HPDE6-E6E7 (cell line): ENCODE data around the gene MPZL3.

Experiments
- DNase-seq: peaks from one replicate; pipeline ENCODE4 v3.0.0; 2011; ENCODE audit warnings: missing footprints; ENCODE audit errors: extremely low spot score

MPZL3 gene

GRCh38 chr11:118232659-118233058 lies 19.5 kb downstream of the MPZL3 start:
- DNase-seq, result no peak

GRCh38 chr11:118231461-118231860 lies 20.7 kb downstream of the MPZL3 start:
- DNase-seq, result no peak

GRCh38 chr11:118230088-118230487 lies 22.1 kb downstream of the MPZL3 start:
- DNase-seq, result no peak

- no peak for DNase-seq
Observed at GRCh38 chr11:118229274-118229847, 22.8 kb downstream of the MPZL3 start.

- DNase-seq, result no peak
Observed at GRCh38 chr11:118227865-118228785, 24.0 kb downstream of the MPZL3 start.

- DNase-seq, result no peak
Observed at GRCh38 chr11:118226781-118227180, 25.4 kb downstream of the MPZL3 start.

GRCh38 chr11:118226296-118226695 lies 25.9 kb downstream of the MPZL3 start:
- no peak for DNase-seq

GRCh38 chr11:118224511-118225188 lies 27.5 kb downstream of the MPZL3 start, which contains the start of gene JAML:
Gene JAML, minus strand, starts transcription at chr11:118225011. Its CDS starts 10,145 bp downstream, at chr11:118214866.
- DNase-seq, result no peak

- no peak for DNase-seq
Observed at GRCh38 chr11:118223992-118224391, 28.2 kb downstream of the MPZL3 start.

- DNase-seq, result no peak
Observed at GRCh38 chr11:118223570-118223969, 28.6 kb downstream of the MPZL3 start.

- DNase-seq, result no peak
Observed at GRCh38 chr11:118222437-118222836, 29.7 kb downstream of the MPZL3 start.

GRCh38 chr11:118221419-118221818 lies 30.7 kb downstream of the MPZL3 start:
- DNase-seq, result no peak

- no peak for DNase-seq
Observed at GRCh38 chr11:118219732-118220131, 32.4 kb downstream of the MPZL3 start.

GRCh38 chr11:118219244-118219643 lies 32.9 kb downstream of the MPZL3 start:
- no peak for DNase-seq

GRCh38 chr11:118217575-118217974 lies 34.6 kb downstream of the MPZL3 start:
- DNase-seq, result no peak

GRCh38 chr11:118216621-118217481 lies 35.3 kb downstream of the MPZL3 start:
- no peak for DNase-seq

- no peak for DNase-seq
Observed at GRCh38 chr11:118215765-118216164, 36.4 kb downstream of the MPZL3 start.

- no peak for DNase-seq
Observed at GRCh38 chr11:118215262-118215661, 36.9 kb downstream of the MPZL3 start.

- no peak for DNase-seq
Observed at GRCh38 chr11:118214210-118214914, 37.8 kb downstream of the MPZL3 start.

GRCh38 chr11:118213781-118214180 lies 38.4 kb downstream of the MPZL3 start:
- no peak for DNase-seq

- no peak for DNase-seq
Observed at GRCh38 chr11:118213201-118213600, 39.0 kb downstream of the MPZL3 start.
